ENCODE measurements around the gene PRKCZ.

Gene PRKCZ

DNA sequence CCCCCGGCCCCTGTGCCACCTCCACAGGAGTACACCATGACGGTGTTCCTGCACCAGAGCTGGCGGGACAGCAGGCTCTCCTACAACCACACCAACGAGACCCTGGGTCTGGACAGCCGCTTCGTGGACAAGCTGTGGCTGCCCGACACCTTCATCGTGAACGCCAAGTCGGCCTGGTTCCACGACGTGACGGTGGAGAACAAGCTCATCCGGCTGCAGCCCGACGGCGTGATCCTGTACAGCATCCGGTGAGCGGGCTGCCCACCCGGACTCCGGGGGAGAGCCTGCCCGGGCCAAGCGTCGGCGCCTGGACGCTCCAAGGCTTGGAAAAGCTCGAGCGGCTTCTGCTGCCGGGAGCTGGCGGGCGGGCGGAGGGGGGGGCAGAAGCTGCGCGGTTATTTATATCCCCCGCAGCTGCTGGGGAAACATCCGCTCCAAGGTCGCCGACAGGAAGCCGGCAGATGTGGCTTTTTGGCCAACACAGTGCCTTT is 24.7 kb upstream of the PRKCZ start:
- DNase-seq: peak; percentile 73

DNA sequence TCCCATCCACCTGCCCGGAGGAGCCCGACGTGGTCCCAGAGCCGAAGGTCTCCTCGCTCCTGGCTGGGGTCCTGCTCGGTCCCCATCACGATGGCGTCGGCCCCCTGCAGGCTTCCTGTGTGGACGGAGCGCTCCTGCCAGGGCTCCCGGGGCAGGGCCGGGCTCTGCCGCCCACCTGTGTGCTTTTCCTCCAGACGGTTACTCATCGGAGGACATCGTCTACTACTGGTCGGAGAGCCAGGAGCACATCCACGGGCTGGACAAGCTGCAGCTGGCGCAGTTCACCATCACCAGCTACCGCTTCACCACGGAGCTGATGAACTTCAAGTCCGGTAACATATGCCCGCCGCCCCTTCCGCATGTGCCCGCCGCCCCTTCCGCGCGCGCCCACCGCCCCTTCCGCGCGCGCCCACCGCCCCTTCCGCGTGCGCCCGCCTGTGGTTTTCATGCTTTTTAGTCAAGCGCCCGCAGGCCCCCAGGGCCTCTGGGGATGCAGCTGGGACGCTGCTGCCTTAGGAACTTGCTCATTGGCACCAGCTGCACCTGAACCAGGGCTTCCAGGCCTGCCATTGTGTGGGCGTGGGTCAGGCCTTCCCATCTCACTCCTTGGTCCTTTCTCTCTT is 22.1 kb upstream of the PRKCZ start:
- DNase-seq: no peak

DNA sequence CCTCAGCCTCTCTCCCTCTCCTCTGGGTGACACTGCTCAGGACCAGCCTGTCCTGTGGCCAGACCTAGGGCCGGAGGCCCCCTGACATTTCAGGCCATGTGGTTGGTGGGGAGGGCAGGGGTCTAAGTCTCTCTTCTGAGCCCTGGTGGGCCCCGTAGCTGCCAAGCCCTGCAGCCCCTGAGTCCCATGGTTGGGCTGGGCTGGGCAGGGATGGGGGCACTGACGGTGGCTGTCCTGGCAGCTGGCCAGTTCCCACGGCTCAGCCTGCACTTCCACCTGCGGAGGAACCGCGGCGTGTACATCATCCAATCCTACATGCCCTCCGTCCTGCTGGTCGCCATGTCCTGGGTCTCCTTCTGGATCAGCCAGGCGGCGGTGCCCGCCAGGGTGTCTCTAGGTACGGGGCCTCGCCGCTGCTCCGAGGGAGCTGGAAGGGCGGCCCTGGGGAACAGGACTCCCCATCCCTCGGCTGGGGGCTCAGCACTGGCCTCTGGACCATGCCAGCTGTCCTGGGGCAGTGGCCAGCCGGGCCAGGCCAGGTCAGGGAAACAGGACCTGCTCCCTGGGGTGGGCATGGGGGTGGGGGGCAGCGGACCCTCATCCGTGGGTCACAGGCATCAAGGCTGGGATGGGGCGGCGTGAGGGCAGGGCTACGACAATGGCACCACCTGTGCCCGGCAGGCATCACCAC is 21.2 kb upstream of the PRKCZ start:
- DNase-seq: no peak

DNA sequence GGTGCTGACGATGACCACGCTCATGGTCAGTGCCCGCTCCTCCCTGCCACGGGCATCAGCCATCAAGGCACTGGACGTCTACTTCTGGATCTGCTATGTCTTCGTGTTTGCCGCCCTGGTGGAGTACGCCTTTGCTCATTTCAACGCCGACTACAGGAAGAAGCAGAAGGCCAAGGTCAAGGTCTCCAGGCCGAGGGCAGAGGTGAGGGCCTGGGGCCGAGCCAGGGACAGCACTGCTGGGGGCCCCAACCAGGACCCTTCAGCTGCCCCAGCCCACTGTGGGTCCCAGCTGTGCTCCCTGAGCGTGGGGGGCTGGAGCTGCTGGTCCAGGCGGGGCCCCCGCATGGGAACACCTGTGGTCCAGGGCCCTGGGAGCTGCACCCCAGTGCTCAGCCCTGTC is 20.6 kb upstream of the PRKCZ start:
- DNase-seq: no peak

DNA sequence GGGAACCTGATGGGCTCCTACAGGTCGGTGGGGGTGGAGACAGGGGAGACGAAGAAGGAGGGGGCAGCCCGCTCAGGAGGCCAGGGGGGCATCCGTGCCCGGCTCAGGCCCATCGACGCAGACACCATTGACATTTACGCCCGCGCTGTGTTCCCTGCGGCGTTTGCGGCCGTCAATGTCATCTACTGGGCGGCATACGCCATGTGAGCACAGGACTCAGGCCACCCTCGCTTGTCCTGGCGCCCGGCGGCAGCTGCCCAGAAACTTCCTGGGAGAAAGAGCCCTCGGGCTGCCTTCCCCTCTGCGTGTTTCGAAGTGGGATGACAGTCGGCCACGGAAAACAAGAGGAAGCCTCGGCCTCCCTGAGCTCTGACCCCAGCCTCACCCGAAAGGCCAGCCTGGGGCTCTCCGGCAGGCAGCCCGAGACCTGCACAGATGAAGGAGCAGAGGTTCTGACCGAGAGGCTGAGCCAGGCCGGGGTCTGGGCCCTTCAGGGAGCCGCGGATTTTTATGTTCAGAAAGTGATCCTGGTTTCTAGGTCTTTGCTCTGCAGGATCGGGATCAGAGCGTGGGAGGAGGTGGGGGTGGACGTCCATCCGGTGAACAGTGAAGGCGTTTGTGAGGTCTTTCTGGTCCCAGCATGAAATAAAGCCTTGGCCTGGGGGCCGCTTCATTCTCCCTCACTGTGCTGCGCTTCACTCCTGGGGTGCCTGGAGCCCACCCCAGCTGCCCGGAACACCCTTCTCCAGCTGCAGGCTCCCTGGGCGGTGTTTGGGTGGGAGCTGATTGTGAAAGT is 19.9 kb upstream of the PRKCZ start:
- DNase-seq: no peak

DNA sequence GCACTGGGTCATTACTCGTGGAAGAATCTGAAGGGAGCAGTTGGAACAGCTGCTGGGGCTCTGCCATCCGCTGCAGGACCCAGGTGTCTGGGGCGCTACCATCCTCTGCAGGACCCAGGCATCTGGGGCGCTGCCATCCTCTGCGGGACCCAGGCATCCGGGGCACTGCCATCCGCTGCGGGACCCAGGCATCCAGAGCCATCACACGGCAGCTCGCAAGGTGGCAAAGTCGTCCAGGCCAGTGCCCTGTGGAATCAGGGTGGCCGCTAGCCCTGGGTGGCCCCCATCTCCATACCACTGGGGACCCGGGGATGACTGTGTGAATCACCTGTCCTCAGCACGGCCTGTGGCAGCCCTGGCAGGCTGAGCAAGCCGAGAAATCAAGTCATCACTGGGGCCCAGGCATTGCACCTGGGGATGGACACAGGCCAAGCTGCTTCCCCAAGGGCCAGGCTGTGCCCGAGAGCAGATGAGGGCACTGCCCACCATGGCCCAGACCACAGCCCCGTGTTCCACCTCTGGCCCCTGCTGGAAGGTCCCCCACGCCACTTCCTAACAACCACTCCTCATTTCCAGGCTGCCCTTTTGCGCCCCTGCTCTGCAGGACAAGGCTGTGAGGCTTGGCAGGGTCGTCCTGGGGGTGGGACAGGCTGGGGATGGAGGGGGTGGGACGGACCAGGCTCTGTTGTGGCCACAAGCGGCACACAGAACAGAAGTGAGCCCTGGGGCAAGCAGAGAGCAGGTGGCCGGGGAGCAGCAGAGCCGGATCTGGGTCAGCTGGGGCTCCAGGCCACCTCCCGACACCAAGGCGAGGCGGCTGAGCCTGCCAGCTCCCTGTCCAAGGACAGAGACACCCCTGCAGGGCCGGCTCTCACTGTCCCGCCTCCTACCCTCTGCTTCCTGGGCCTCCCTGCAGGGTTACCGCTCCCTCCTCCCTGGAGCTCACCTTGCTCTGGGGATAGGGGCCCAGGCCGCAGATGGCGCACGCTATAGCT is 18.4 kb upstream of the PRKCZ start:
- DNase-seq: no peak

DNA sequence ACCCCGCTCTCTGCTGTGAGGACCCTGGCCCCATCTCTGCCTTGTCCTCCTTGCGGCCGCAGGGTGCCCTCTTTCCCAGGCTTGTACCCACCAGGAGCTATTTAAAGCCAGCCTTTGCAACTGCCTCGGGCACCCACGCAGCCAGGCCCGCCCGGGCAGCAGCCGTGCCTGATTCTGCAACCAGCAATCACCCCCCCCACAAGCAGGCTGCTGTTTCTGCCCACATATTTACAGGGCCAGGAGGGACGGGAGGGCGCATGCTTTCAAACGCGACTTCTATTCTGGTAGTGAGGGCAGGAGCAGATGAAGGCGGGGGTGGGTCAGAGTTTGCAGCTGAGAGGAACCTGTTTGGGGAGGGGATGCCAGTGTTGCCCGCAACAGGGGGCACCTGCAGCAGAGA is 17.5 kb upstream of the PRKCZ start:
- DNase-seq: no peak

DNA sequence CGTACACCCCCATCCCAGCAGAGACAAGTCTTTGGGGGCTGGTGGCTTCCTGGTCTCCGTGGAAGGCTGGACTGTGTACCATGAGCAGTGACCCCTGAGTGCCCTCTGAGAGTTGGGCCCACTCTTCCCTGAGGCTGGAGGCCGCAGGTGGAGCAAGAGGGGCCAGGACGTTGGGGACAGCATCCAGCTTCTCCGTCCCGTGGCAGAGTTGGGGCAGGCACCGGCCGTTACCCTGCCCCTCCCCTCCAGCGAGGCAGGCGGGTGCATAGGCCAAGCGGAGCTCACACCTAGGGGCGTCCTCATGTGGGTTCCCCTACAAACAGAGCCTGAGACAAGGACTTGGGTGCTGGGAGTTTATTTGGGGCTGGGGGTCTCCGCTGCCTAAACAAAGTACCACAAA is 17.0 kb upstream of the PRKCZ start:
- no peak for DNase-seq

DNA sequence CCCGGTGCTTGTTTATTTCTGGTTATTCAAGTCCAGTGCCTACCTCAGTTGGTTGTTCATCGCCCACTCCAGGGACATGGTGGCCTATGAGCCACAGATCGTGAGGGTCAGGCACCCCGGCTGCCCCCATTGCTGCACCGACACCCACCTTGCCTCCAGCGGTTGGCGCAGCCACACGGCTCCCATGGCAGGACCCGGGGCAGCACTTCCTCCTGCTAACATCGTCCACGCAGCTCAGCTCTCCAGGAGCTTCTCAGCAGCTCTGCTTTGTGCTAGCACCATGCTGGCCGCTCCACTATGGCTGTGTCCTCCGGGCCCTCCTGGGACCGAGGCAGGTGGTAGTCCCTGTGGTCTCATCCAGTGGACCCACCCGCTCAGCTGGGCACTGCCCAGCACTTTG is 13.9 kb upstream of the PRKCZ start:
- DNase-seq: no peak

DNA sequence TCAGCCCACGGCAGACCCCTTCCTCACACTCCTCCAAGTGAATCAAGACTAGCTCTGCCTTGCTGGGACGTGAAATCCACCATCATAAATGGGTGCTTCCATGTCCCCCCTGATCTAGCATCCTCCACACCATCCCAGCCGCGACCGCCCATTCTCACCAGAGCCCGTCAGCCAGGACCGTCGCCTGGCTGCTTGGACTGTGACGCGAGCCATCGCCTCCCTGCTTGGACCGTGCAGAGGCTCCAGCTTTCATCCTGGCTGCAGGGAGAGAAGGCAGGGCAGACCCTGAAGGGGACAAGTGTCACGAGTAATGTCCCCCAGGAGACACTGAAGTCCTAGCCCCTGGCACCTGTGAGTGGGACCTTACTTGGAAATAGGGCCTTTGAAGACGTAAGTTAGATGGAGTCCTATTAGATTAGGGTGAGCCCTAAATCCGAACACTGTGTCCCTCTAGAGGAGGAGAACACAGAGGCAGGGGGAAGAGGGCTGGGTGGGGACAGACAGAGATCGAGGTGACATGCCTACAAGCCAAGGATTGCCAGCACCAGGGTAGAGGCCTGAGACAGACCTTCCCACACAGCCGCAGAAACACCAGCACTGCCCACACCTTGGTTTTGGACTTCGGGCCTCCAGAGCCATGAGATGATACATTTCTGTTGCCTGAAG is 12.8 kb upstream of the PRKCZ start:
- no peak for DNase-seq

DNA sequence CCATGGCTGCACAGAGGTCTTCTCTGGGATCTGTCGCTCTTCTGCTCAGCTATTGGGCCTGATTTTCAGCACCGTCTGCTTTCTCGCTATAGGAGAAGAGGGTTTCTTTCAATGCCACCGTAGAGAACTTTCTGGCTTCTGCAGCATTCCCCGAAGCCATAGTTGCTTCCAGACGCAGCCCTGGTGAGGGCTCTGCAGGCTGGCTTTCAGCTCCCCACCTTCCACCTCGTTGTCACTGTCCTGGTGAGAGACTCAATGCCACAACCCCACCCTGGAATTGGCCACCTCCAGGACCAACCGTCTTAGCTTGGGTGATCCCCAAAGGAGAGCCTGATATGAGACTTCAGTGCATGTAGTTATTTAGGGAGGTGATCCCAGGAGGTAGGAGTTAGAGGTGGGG is 12.0 kb upstream of the PRKCZ start:
- DNase-seq: no peak

DNA sequence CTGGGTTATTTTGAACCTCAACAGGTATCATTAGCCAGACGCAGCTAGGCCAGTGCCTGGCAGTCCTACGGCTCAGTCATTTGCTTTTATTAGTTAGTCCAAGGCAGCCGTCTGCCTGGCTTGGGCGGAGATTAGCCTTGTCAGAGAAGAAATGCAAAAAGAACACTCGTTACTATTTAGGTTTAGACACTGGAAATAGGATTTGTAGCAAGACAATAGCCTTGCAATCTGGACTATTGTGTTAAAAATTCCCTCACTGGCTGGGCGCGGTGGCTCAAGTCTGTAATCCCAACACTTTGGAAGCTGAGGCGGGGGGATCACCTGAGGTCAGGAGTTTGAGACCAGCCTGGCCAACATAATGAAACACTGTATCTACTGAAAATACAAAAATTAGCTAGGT is 11.0 kb upstream of the PRKCZ start:
- DNase-seq: no peak

DNA sequence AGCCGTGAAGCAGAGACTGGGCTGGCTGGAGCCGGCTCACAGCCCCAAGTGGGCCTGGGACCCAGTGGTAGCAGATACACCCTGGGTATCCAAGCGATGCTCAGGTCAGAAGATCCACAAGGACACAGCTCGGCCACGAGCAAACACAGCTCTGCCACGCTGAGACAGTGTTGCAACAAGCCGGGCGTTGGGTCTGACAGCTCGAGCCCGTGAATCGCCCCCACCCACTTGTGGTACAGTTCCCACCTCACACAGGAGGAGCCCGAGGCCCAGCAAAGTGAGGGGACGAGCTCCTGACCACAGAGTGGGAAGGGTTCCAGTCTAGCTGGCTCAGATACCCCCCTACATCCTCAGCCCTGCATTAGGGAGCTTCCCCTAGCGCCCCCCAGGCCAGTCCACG is 8.9 kb upstream of the PRKCZ start:
- DNase-seq: no peak

DNA sequence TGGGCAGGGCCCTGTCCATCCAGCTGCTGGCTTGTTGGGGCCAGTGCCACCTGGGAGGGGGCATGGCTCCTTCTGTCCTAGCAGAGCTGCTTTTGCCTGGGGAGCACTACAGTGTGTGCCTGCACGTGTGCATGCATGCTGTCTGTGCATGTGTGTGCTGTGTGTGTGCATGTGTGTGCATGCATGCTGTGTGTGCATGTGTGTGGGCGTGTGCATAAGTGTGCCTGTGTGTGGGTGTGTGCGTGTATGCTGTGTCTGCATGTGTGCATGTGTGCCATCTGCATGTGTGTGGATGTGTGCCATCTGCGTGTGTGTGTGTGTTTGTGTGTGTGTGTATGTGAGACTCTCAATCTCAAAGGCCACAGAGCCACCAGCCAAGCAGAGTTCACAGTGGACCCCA is 8.3 kb upstream of the PRKCZ start:
- no peak for DNase-seq

DNA sequence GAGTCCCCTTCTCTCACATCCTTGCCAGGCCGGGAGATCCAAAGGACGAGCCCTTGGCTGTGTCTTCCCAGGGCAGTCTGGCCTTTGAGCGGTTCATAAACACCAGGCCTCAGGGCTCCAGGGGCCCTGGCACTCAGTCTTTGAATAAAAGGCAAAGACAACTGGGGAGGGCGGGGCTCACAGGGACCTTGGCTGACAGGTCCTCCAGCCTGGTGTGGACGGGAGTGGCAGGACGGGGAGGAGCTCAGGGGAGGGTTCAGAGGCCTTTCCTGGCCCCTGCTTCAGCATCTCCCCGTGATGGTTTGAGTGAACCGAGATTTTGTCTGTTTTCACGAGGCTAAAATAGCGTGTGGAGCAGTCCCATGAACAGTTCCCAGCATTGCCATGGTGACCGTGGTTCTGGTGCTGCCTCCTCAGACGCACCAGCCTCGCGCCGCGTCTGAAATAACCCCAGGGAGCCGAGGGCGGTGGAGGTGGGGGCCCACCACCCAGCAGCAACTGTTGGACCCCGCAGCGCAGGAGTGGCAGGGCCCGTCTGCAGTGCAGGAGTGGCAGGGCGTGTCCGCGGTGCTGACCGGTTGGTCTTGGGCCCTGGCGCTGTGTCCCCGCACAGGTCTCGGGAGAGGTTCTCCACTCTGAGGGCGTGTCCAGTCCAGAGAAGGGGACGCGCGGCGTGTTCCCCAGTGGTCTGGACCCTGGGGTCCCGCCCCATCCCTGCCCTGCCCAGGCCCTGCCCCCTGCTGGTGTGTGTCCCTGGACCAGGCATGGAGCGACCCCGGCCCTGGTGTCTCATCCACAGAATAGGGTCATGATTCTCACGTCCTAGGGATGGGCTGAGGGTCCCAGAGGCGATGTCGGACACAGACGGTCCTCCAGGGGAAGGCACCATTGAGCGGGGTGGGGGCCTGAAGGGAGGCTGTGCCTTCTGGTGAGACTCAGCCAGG is 7.1 kb upstream of the PRKCZ start:
- DNase-seq: no peak

DNA sequence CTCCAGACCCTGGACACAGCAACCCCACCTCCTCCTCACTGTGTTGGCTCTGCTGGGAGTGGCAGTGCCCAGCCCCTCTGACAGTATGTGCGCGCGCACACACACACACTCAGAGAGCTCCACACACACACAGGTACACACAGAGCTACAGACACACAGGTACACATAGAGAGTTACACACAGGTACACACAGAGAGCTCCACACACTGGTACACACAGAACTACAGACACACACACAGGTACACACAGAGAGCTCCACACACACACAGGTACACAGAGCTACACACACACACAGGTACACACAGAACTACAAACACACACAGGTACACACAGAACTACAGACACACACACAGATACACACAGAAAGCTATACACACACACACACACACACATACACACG is 6.3 kb upstream of the PRKCZ start:
- no peak for DNase-seq

DNA sequence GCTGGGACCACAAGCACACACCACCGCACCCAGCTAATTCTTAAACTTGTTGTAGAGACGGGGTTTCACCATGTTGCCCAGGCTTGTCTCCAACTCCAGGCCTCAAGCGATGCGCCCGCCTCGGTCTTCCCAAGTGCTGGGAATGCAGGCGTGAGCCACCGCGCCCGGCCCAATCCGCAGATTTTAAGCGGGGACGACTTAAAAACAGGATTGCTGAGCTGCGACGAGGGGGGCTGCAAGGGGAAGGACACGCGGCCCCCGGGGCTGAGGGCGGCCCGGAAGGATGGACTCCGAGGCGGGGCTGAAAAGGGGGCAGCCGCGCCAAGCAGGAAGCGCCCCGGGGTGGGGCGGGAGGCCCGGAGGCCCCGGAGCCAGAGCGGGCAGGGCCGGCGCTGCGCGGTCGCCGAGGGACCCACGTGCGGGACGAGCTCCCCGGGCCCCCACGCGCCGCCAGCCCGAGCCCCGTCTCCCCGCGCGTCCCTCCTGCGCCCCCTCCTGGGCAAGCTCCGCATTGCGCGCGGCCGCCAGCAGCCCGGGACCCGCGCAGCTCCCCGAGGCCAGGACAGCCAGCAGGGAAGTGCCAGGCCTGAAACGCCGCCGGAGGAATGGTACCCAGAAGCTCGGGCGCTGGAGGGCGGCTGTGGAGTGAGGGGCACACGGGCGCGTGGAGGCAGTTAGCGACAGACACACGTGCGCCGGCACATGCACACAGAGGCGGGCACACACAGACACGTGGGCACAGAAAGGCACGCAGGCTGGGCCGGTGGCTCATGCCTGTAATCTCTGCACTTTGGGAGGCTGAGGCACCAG is 5.5 kb upstream of the PRKCZ start:
- peak; percentile 79 for DNase-seq

DNA sequence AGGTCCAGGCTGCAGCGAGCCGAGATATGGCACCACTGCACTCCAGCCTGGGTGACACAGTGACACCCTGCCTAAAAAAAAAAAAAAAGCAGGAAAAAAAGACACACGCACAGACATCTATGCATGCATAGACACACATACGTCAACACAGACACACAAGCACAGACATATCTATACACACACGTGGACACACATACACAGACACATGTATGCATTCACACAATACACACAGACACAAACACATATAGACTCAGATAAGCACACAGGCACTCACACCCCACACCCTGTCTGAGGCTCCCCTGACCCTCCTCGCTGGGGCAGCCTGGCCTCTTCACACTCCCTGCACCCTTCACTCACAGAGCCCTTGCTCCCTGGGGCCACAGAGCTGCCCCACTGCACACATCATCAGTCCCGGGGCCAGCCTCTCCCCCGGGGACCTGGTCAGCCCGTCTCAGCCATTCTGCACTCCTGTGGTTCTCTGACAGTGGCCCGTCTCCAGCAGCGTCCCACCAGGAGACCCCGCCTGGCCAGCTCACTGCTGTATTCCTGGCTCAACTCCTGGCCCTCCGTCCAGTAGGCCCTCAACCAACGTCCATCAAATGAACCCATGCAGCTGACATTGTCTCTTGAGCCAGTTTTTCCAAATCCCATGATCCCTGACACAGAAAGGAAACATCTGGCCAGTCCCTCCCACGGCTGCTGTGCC is 4.6 kb upstream of the PRKCZ start:
- DNase-seq: peak; percentile 57

DNA sequence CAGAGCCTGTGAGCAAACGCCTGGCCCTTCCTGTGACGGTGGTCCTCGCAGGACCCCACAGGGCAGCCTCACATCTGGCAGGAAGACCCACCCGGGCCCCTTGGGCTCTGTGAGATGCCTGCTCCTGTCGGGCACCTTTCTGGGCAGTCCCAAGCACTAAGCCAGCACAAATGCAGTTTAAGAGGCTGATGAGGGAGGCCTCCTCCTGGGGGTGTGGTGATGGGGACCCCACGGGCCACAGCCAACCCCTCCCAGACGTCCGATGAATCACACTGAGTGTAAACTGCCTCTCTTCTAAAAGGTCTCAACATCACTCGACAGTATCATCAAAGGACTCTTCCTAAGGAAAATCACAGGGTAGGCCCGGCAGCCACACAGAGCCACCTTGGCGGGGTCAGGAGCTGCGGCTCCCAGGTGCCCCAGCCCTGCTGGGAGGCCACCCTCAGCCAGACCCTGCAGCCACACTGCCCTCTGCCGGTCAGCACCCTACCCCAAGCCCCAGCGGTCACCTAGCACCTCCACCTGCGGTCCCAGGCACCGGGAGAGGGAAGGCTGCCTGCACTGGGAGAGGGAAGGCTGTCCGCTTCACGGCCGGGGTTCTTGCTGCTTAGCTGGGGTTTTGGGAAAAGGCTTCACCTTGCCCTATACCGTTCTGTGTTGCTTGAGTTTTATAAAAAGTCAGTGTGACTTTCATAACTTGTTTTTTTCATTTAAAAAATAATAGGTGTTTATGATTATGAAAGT is 3.9 kb upstream of the PRKCZ start:
- no peak for DNase-seq
